ENCODE data around the gene RGL1.

The RGL1 gene

DNA sequence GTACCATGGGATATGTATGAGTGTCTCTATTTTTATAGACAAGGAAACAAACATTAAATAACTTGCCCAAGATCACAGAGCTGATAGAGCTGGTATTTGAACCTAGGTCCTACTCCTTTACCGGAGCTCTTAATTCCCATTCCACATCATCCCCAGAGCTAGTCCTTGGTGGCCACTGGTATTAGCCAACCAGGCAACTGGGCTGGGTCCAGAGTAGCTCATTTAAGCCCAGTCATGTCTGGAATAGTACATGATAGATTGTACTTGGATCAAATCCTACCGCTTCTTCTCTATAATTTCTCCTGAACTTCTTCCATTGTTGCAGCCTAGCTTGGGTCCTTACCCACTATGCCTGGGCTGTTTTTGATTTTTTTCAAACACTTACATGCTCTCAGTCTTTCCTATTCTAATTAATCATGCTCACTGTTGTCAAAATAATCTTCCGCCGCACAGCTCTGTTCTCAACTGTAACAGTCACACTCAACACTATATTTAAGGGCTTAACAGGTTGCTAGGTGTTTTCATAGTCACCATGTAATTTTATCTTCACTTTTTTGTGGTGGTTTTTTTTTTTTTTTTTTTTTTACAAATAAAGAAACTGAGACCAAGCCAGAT lies 152.4 kb downstream of the RGL1 start:
- no peak for DNase-seq (ENCODE audit: low read depth in 2 of 2)

DNA sequence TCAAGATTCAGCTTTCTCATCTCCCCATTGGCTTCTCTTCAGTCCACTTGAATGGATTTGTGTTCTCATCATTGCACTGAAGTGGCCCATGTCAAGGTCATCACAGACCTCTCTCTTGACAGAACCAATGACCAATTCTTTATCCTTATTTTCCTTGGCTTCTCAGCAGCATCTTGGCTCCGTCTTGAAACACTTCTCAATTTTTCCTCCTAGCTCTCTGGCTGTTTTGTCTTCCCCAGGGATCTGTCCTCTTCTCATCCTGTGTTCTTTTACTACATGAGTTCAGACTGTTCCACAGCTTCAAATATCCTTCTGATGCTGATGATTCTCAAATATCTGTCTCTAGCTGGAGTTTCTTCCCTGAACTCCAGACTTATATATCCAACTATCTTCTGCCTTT lies 154.0 kb downstream of the RGL1 start:
- no peak for DNase-seq (ENCODE audit: low read depth in 2 of 2)

DNA sequence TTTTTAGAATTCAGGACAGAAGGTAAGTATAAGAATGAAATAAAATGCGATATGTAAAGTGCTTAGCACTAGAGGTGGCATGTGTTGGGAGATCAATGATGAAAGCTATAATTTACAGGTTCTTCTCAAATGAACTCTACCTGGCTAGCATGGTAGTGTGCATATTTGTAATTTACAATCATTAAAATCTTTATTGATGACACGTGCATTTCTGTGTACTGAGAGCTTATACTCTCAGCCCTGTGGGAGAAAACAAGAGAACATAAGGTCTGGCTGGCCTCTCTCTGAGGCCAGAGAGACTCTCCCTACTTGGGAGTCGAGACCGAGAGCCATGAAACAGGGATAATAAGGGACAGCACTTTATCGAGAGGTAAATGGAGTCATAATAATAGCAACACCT lies 156.2 kb downstream of the RGL1 start:
- no peak for DNase-seq (ENCODE audit: low read depth in 2 of 2)

DNA sequence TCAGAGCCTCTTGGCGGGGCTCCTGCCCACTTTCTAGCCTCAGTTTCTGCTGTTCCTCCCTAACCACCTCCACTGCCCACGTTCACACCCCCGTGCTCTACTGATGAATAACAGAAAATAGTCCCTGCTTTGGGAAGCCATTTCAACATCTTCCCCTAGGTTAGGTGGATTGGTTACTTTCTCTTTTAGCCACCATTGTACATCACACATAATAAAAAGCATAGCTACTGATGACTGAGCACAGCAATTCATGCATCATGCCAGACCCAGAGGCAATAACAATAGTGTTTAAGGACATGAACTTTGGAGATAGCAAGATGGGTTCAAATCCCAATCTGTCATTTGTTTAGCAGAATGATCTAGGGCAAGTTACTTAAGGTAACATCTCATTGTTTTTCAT lies 158.0 kb downstream of the RGL1 start:
- DNase-seq (ENCODE audit: low read depth in 2 of 2), result no peak

DNA sequence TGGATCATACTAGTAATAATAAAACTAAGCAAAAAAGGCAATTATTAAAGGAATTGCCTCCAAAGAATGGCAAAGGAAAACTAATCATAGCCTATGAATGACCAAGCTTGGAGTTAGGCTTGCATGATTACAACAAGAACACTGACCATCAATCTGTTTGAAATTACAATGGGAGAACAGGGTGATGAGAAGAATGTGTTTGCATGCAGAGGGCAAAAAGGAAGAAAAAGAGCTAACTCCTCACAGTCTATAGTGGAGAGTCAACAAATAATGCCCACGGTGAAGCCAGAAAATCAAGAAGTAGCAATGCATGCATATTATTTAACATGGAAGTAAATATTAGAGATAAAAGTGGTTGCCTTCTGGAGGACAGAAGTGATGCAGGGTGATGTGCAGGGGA lies 160.8 kb downstream of the RGL1 start:
- no peak for DNase-seq (ENCODE audit: low read depth in 2 of 2)

DNA sequence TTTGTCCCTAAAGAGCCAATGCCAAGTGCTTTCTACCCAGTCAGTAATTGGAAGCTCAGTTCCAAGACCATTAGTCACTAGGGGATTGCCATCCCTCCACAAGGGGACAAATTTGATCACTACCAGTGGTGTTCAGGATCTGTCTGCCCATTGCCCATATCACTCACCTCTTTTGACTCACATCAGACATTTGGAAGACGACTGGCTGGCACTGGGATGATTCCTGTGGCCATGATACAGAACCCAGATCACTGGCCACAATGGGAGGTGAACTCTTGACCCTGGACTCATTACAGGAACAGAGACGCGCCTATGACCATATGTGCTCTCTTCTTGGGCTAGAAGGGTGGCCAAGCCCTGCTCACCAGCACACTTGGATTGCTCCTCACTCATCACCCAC lies 161.6 kb downstream of the RGL1 start:
- no peak for DNase-seq (ENCODE audit: low read depth in 2 of 2)

DNA sequence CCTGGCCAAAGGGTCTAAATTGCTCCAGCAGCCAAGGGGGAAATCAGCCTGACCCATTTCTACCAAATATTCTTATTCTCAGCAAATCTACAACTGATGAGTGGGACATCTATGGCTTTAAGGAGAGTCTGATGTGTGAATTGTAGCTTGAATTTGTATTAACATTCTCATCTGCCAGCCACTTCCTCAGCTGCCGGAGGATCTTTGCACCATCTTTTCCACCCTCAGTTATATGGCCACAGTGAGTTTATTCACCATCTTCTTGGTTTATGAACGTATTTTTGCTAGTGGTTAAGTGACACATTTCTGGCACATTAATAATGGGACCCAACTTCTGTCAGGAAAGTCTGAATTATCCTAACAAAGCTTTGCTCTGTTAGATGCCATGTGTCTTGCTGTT lies 163.0 kb downstream of the RGL1 start:
- DNase-seq (ENCODE audit: low read depth in 2 of 2), result no peak

DNA sequence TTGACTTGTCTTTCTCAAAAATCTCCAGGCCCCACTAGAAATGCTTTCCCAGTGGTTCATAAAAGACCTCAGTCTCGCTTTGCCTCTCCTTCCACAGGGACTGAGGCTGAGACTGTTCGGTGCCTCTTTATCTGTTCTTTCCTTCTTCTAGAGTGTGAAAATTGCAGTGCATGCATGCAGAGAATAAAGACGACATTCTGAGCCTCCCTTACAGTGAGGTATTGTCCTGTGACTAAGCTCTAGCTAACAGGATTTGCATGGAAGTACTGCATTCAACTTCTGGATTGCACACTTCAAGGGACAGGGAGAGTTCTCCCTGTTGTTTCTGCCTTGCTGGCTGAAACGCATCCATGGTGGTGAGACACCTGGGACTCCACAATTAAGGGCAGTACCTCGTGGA lies 163.5 kb downstream of the RGL1 start:
- DNase-seq (ENCODE audit: low read depth in 2 of 2), result no peak

DNA sequence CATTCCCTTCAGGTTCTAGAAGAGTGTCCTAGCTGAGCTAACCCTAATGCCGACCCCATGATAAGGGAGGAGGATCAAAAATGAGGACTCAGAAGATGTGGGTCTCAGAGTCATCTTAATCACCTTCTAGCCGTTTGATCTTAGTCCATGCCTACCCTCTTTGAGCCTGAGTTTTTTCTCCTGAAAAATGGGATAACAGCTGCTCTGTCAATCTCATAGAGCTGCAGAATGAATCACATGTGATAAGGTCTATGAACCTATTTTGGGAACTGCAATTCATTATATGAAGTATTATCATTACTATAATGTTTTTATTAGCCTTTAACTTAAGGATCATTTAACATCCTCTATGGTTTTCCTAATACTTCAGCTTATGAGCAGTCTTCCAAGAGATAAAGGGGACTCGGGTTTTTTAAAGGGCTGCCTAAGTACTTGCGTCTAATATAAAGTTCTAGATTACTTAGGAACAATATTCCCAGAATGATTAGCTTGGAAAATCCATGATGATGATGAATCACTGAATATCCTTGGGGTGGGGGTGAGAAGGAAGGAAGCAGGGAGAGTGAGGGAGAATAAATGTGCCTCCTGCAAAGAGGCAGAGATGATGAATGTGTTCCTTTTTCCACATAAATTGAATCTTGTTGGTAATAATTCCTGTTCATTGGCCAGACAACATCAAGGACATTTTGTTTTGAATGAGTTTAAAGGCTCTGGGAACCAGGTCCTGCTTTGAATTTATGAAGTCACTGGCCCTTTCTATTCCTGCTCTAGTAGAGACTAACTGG lies 165.8 kb downstream of the RGL1 start:
- DNase-seq (ENCODE audit: low read depth in 2 of 2), result no peak

DNA sequence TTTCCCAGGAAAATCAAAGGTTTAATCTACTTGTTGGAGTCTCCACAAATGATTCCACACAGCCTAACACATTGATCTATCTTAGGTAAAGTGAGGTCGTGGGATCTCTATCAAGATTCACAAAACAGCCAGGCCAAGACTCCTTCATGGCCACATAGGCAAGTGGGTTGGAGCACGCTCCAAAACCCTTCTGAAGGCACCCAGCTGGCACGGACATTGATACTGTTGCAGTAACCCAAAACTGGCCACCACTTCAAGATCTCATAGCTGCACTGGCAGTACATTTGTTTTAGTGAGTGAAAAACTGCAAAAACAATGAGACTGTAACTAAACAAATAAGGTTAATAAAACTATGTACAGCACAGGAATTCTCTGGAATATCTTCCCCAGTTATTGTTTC lies 170.7 kb downstream of the RGL1 start:
- no peak for DNase-seq (ENCODE audit: low read depth in 2 of 2)

DNA sequence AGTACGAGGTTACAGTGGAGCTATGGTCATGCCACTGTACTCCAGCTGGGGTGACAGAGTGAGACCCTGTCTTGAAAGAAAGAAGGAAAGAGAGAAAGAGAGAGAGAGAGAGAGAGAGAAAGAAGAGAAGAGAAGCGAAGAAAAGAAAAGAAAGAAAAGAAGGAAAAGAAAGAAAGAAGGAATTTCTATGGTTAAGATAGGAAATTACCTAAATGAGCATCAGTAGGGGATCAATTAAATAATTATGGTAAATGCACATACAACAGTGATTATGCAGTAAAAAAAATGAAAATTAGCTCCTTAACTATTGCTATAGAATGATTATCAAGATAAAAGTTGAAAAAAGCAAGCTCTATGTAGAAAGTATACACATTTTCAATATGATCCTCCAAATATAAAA lies 172.8 kb downstream of the RGL1 start:
- DNase-seq (ENCODE audit: low read depth in 2 of 2), result no peak
